Ovary (tissue), 9 donors: Measurements from ENCODE around the gene ZNF322. TPM values are rescaled to one million over a fixed set of nuclear protein-coding genes. Genes with fewer than 3 reads are reported as not detected.

Experiments
- DNase-seq, 5 donors: peaks; one replicate each; pipeline ENCODE4 v3.0.0-alpha.2; 2019 to 2020
- H3K27ac ChIP-seq, 2 donors: fragments of 200-600 bp; one replicate each; pipeline versions ENCODE4 v1.5.1 to v1.8.0; 2019 to 2022
- H3K27me3 ChIP-seq: fragments of 200-600 bp; one replicate; pipeline ENCODE4 v1.8.0; 2022
- H3K36me3 ChIP-seq: fragments of 200-600 bp; sonication (generic); one replicate; pipeline ENCODE4 v1.5.1; 2019
- H3K4me1 ChIP-seq: one replicate; pipeline ENCODE4 v1.8.1; 2013; ENCODE audit warnings: mild to moderate bottlenecking, moderate library complexity; ENCODE audit not compliant: insufficient read depth
- H3K4me3 ChIP-seq: fragments of 200-600 bp; sonication (generic); one replicate; pipeline ENCODE4 v1.5.1; 2017
- H3K9me3 ChIP-seq, 2 donors: fragments of 200-600 bp in 1 of 2; sonication (generic) in 1 of 2; one replicate each; pipeline versions ENCODE4 v1.5.1 to v1.8.1; 2013 to 2019; ENCODE audit warnings: mild to moderate bottlenecking in 1 of 2, moderate library complexity in 1 of 2
- CTCF ChIP-seq, 3 donors: fragments of 450-650 bp in 2 of 3; fragments of 200-600 bp in 1 of 3; IDR thresholded peaks; one replicate each; pipeline versions ENCODE4 v1.5.1 to v1.8.0; 2016 to 2022; ENCODE audit warnings: antibody characterized with exemption in 3 of 3, mild to moderate bottlenecking in 1 of 3
- EP300 ChIP-seq: sonication (generic); formaldehyde crosslinking; IDR thresholded peaks from one replicate; pipeline ENCODE4 v1.6.1; 2017; ENCODE audit warnings: antibody characterized with exemption
- POLR2A ChIP-seq: fragments of 450-650 bp; IDR thresholded peaks from one replicate; pipeline ENCODE4 v1.6.1; 2017; ENCODE audit warnings: antibody characterized with exemption, mild to moderate bottlenecking, moderate library complexity
- WGBS, 3 donors: extraction: QIAGEN DNeasy Blood & Tissue Kit in 1 of 3; methylation state at CpG; one replicate each; pipeline versions ENCODE4 v1.1.5 to v1.1.7; 2013 to 2017; 5-methylcytosine and 5-hydroxymethylcytosine counted together
- intact Hi-C, 4 donors: fragments of 100-400 bp; cut with DNase I; formaldehyde crosslinking; loops; one replicate each; pipeline versions ENCODE4 v1.11.0 to v1.15.1; 2022 to 2023
- polyA plus RNA-seq, 2 donors: library from polyadenylated mRNA; stranded (reverse); fragments of 200-250 nt in 1 of 2; fragments of 350-450 nt in 1 of 2; fragmentation: Illumina TruSeq in 1 of 2; extraction: RNeasy Lipid Tissue Mini Kit (QIAGEN cat#74804) in 1 of 2; gene quantifications; one replicate each; pipeline ENCODE4 v1.2.3, GENCODE V29; 2013 to 2014
- total RNA-seq, 7 donors: library from RNA; depleted of rRNA in 2 of 7; stranded (reverse); fragments of >200 nt in 2 of 7; fragmentation: NEBNext Ultra II Directional in 3 of 7; extraction: Animal tissue kit (Norgen Biotek cat#: 25700) in 3 of 7; gene quantifications; one replicate each; pipeline versions ENCODE4 v1.1.0 to v1.2.4, GENCODE V29; 2016 to 2023
- donor health status: DM: no; HTN: no; CAD: no; lungs with moderate emphysema.
- donor health status: DM: no; HTN: no; CAD: no.
- donor health status: Bipolar disorder and iron deficiency.
- donor health status: DM: yes; HTN: yes; CAD: no.
- donor health status: DM: no; HTN: no; CAD: no.
- donor health status: DM: yes; HTN: yes; CAD: no.

The ZNF322 gene
- total and polyA plus RNA-seq, 9 donors, result 14.2 to 41.2 (median 29.3) TPM

GRCh38 chr6:26623339-26623859 is 36.1 kb downstream of the ZNF322 start:
- no peaks in the 10 kb centered on the region for H3K9me3 ChIP-seq
- no peak overlapping the region for H3K4me3 ChIP-seq
- no peaks in the 10 kb centered on the region for H3K4me1 ChIP-seq
- intact Hi-C loops, result no loop called here
- no peak overlapping the region for H3K27ac ChIP-seq
- no peaks in the 10 kb centered on the region for H3K27me3 ChIP-seq
- TF ChIP-seq POLR2A (no peak), CTCF (IDR thresholded peaks at IDR 0.05) (no peak), EP300 (no peak)
- no peaks in the 10 kb centered on the region for H3K36me3 ChIP-seq
- DNase-seq, result no peak
- WGBS, 3 donors, result 0 to 88% (median 0%) methylated on average over 1 of the region's 1 CpG

- Histone ChIP-seq H3K4me3 (no peak overlapping the region), H3K27ac (no peak overlapping the region), H3K4me1 (no peaks in the 10 kb centered on the region), H3K9me3 (no peaks in the 10 kb centered on the region), H3K36me3 (no peaks in the 10 kb centered on the region), H3K27me3 (no peaks in the 10 kb centered on the region)
- WGBS, 3 donors, result 2 to 3% (median 2%) methylated on average over 68 of the region's 68 CpGs
- intact Hi-C loops, result no loop called here
- no peak for TF ChIP-seq EP300
- no peak for TF ChIP-seq POLR2A
- TF ChIP-seq CTCF (IDR thresholded peaks at IDR 0.05), result no peak
- no peak for DNase-seq
Measured at GRCh38 chr6:26613689-26614683, 45.6 kb downstream of the ZNF322 start.

GRCh38 chr6:26613201-26613600 is 46.3 kb downstream of the ZNF322 start:
- no peak overlapping the region for H3K4me3 ChIP-seq
- H3K36me3 ChIP-seq, result no peaks in the 10 kb centered on the region
- no peaks in the 10 kb centered on the region for H3K9me3 ChIP-seq
- WGBS, 3 donors, result 34 to 52% (median 51%) methylated on average over 18 to 19 of the region's 19 CpGs
- no peak for DNase-seq
- intact Hi-C loops, result no loop called here
- TF ChIP-seq CTCF (IDR thresholded peaks at IDR 0.05) (no peak), EP300 (no peak), POLR2A (no peak)
- H3K27ac ChIP-seq, result no peak overlapping the region
- no peaks in the 10 kb centered on the region for H3K4me1 ChIP-seq
- H3K27me3 ChIP-seq, result no peaks in the 10 kb centered on the region

- Histone ChIP-seq H3K4me3 (no peak overlapping the region), H3K9me3 (no peaks in the 10 kb centered on the region), H3K27ac (no peak overlapping the region), H3K4me1 (no peaks in the 10 kb centered on the region), H3K36me3 (no peaks in the 10 kb centered on the region), H3K27me3 (no peaks in the 10 kb centered on the region)
- WGBS, 3 donors, result 27 to 62% (median 33%) methylated on average over 1 of the region's 1 CpG
- intact Hi-C loops, result no loop called here
- DNase-seq, result no peak
- TF ChIP-seq EP300, result no peak
- TF ChIP-seq POLR2A, result no peak
- TF ChIP-seq CTCF (IDR thresholded peaks at IDR 0.05), result no peak
Measured at GRCh38 chr6:26611599-26611998, 47.9 kb downstream of the ZNF322 start.
